Fibroblast of villous mesenchyme (primary cell): ENCODE measurements around the gene WNT11. TPM values are rescaled to one million over a fixed set of nuclear protein-coding genes. Genes with fewer than 3 reads are reported as not detected.

Experiments
- DNase-seq: peaks from one replicate; pipeline ENCODE4 v3.0.0-alpha.2; 2010; ENCODE audit warnings: low read depth
- H3K4me3 ChIP-seq: 2 replicates; pipeline ENCODE4 v1.5.1; 2011; ENCODE audit warnings: low read depth, mild to moderate bottlenecking, low read length
- CTCF ChIP-seq: IDR thresholded peaks from 2 replicates; pipeline ENCODE4 v1.5.1; 2012; ENCODE audit warnings: low read depth, mild to moderate bottlenecking, low read length; ENCODE audit not compliant: insufficient read depth
- total RNA-seq: library from RNA; depleted of rRNA; stranded (reverse); fragments of >200 nt; gene quantifications from 2 replicates; pipeline ENCODE4 v1.2.3, GENCODE V29; 2012

The WNT11 gene
- total RNA-seq, 1 donor = not detected

- H3K4me3 ChIP-seq = peak overlapping the region; percentile 93
- DNase-seq = peak; percentile 14
- no peak for TF ChIP-seq CTCF
These were observed 28.3 kb upstream of the WNT11 start for GRCh38 chr11:76234416-76235232.

- no peak overlapping the region for H3K4me3 ChIP-seq
- no peak for TF ChIP-seq CTCF
- DNase-seq = no peak
These were observed 27.7 kb upstream of the WNT11 start for GRCh38 chr11:76234021-76234415.

GRCh38 chr11:76233196-76233921 lies 27.1 kb upstream of the WNT11 start:
- no peak overlapping the region for H3K4me3 ChIP-seq
- no peak for DNase-seq
- no peak for TF ChIP-seq CTCF

- no peak for TF ChIP-seq CTCF
- no peak overlapping the region for H3K4me3 ChIP-seq
- DNase-seq = no peak
These were observed 25.8 kb upstream of the WNT11 start for GRCh38 chr11:76232026-76232665.

- no peak overlapping the region for H3K4me3 ChIP-seq
- DNase-seq = no peak
- TF ChIP-seq CTCF = no peak
These were observed 24.9 kb upstream of the WNT11 start for GRCh38 chr11:76231121-76231738.

- no peak for TF ChIP-seq CTCF
- no peak for DNase-seq
- H3K4me3 ChIP-seq = no peak overlapping the region
These were observed 24.1 kb upstream of the WNT11 start for GRCh38 chr11:76230392-76230791.
